Mesenchymal stem cell (in vitro differentiated cells and primary cell): ENCODE data around the gene TMCO6.

ENCODE experiments used
- DNase-seq: peaks from one replicate; pipeline ENCODE4 v3.0.0-alpha.2; 2013
- H2AFZ ChIP-seq: one replicate; pipeline ENCODE4 v1.6.1; 2013; ENCODE audit warnings: low read depth, mild to moderate bottlenecking, control low read depth, inconsistent platforms, low read length, moderate library complexity
- H2AK5ac ChIP-seq: 2 replicates; pipeline ENCODE4 v1.6.1; 2013; ENCODE audit warnings: low read length, moderate library complexity, mild to moderate bottlenecking, inconsistent platforms; ENCODE audit not compliant: severe bottlenecking
- H2BK120ac ChIP-seq: one replicate; pipeline ENCODE4 v1.6.1; 2013; ENCODE audit warnings: low read depth, mild to moderate bottlenecking, inconsistent platforms, low read length, moderate library complexity
- H2BK12ac ChIP-seq, 2 experiments: one replicate each; pipeline ENCODE4 v1.6.1; 2013; ENCODE audit warnings: inconsistent platforms in 2 of 2, low read length in 2 of 2, mild to moderate bottlenecking in 2 of 2, moderate library complexity in 2 of 2, control low read depth in 1 of 2
- H2BK15ac ChIP-seq: one replicate; pipeline ENCODE4 v1.6.1; 2013; ENCODE audit warnings: mild to moderate bottlenecking, low read depth, inconsistent platforms; ENCODE audit not compliant: poor library complexity, severe bottlenecking
- H2BK5ac ChIP-seq: 2 replicates; pipeline ENCODE4 v1.6.1; 2013; ENCODE audit warnings: low read depth, mild to moderate bottlenecking, low read length, control low read depth, inconsistent platforms; ENCODE audit not compliant: poor library complexity, severe bottlenecking
- H3K14ac ChIP-seq, 2 experiments: one replicate each; pipeline ENCODE4 v1.6.1; 2013; ENCODE audit warnings: inconsistent platforms in 2 of 2, low read length in 2 of 2, control low read depth in 1 of 2, mild to moderate bottlenecking in 1 of 2, moderate library complexity in 1 of 2
- H3K18ac ChIP-seq, 2 experiments: one replicate each; pipeline ENCODE4 v1.6.1; 2013; ENCODE audit warnings: inconsistent platforms in 2 of 2, low read length in 2 of 2, control low read depth in 1 of 2, low read depth in 1 of 2, mild to moderate bottlenecking in 1 of 2
- H3K23ac ChIP-seq, 2 experiments: one replicate each; pipeline ENCODE4 v1.6.1; 2013; ENCODE audit warnings: inconsistent platforms in 2 of 2, low read length in 2 of 2, mild to moderate bottlenecking in 2 of 2, moderate library complexity in 2 of 2, control low read depth in 1 of 2
- H3K27ac ChIP-seq: 2 replicates; pipeline ENCODE4 v1.5.1; 2013; ENCODE audit warnings: mild to moderate bottlenecking, moderate library complexity, low read length, control low read depth, inconsistent platforms; ENCODE audit not compliant: poor library complexity, severe bottlenecking
- H3K27me3 ChIP-seq, 2 experiments: 2 replicates each; pipeline versions ENCODE4 v1.6.1 to v1.7.0; 2013; ENCODE audit warnings: low read length in 2 of 2, mild to moderate bottlenecking in 2 of 2, moderate library complexity in 2 of 2, control low read depth in 1 of 2, inconsistent platforms in 1 of 2; ENCODE audit not compliant: control insufficient read depth in 1 of 2, insufficient read depth in 1 of 2
- H3K36me3 ChIP-seq, 2 experiments: 2 replicates each; pipeline versions ENCODE4 v1.6.1 to v1.7.0; 2013; ENCODE audit warnings: low read length in 2 of 2, control low read depth in 1 of 2, inconsistent platforms in 1 of 2, low read depth in 1 of 2, mild to moderate bottlenecking in 1 of 2; ENCODE audit not compliant: insufficient read depth in 2 of 2, control insufficient read depth in 1 of 2
- H3K4ac ChIP-seq, 2 experiments: one replicate each; pipeline ENCODE4 v1.6.1; 2013; ENCODE audit warnings: inconsistent platforms in 2 of 2, low read length in 2 of 2, mild to moderate bottlenecking in 2 of 2, moderate library complexity in 2 of 2, control low read depth in 1 of 2, low read depth in 1 of 2
- H3K4me1 ChIP-seq: 2 replicates; pipeline ENCODE4 v1.6.1; 2013; ENCODE audit warnings: low read depth, low read length, control low read depth; ENCODE audit not compliant: control insufficient read depth, insufficient read depth
- H3K4me2 ChIP-seq: 2 replicates; pipeline ENCODE4 v1.6.1; 2013; ENCODE audit warnings: low read length, mild to moderate bottlenecking, inconsistent platforms; ENCODE audit not compliant: poor library complexity, severe bottlenecking
- H3K4me3 ChIP-seq, 2 experiments: 2 replicates each; pipeline versions ENCODE4 v1.5.1 to v1.7.0; 2013; ENCODE audit warnings: low read length in 2 of 2, mild to moderate bottlenecking in 2 of 2, control low read depth in 1 of 2, low read depth in 1 of 2; ENCODE audit not compliant: insufficient read depth in 1 of 2
- H3K79me1 ChIP-seq: replicated peaks from 2 replicates; pipeline ENCODE4 v1.6.1; 2013; ENCODE audit warnings: mild to moderate bottlenecking, control low read depth, low read length, inconsistent platforms; ENCODE audit not compliant: poor library complexity, severe bottlenecking
- H3K9ac ChIP-seq: 2 replicates; pipeline ENCODE4 v1.7.0; 2013; ENCODE audit warnings: mild to moderate bottlenecking, low read length, moderate library complexity
- H3K9me3 ChIP-seq: 2 replicates; pipeline ENCODE4 v1.7.0; 2013; ENCODE audit warnings: mild to moderate bottlenecking, low read length; ENCODE audit not compliant: control insufficient read depth
- H4K8ac ChIP-seq: one replicate; pipeline ENCODE4 v1.6.1; 2013; ENCODE audit warnings: inconsistent platforms, mild to moderate bottlenecking, low read length, moderate library complexity
- H4K91ac ChIP-seq: one replicate; pipeline ENCODE4 v1.6.1; 2013; ENCODE audit warnings: mild to moderate bottlenecking, low read length, inconsistent platforms
- WGBS: methylation state at CpG from one replicate; pipeline ENCODE4 v1.1.7; 2013; ENCODE audit warnings: mixed read lengths; 5-methylcytosine and 5-hydroxymethylcytosine counted together

TMCO6 gene

DNA sequence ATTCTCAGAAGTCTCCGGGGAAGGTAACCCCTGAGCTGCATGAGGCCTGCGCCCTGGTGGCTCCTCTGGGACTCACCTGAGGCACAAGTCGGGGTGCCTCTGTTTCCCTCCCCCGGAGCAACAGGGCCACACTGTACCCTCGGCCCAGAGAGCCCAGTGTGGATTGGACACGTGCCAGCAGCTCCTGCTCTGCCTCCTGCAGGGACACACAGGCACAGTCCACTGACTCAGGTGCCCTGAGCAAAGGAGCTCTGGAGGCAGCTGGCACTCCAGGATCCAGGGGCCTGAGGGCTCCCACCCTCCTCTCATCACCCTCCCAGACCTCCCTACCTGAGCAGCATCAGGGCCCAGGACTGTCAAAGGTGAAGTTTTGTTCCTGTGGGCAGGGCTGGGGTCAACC is 45.1 kb upstream of the TMCO6 start:
- H3K4me1 ChIP-seq = peaks cover 2% of the 10 kb centered on the region
- H2BK120ac ChIP-seq = no peak overlapping the region
- no peak overlapping the region for H4K8ac ChIP-seq
- H2BK15ac ChIP-seq = no peak overlapping the region
- no peaks in the 10 kb centered on the region for H3K79me1 ChIP-seq
- DNase-seq = no peak
- H3K4me2 ChIP-seq = no peak overlapping the region
- no peak overlapping the region for H3K18ac ChIP-seq
- H2AFZ ChIP-seq = no peak overlapping the region
- H3K27ac ChIP-seq = no peak overlapping the region
- WGBS = 70% methylated on average over 6 of the region's 6 CpGs
- H3K4ac ChIP-seq = no peak overlapping the region
- H3K27me3 ChIP-seq = peaks cover 0 to 13% of the 10 kb centered on the region in 2 experiments
- H2AK5ac ChIP-seq = no peak overlapping the region
- no peak overlapping the region for H3K23ac ChIP-seq
- no peaks in the 10 kb centered on the region for H3K9me3 ChIP-seq
- H2BK5ac ChIP-seq = no peak overlapping the region
- H4K91ac ChIP-seq = peak overlapping the region; percentile 54
- H3K36me3 ChIP-seq = no peaks in the 10 kb centered on the region
- H2BK12ac ChIP-seq = no peak overlapping the region
- H3K4me3 ChIP-seq = no peak overlapping the region
- H3K9ac ChIP-seq = no peak overlapping the region
- H3K14ac ChIP-seq = no peak overlapping the region

DNA sequence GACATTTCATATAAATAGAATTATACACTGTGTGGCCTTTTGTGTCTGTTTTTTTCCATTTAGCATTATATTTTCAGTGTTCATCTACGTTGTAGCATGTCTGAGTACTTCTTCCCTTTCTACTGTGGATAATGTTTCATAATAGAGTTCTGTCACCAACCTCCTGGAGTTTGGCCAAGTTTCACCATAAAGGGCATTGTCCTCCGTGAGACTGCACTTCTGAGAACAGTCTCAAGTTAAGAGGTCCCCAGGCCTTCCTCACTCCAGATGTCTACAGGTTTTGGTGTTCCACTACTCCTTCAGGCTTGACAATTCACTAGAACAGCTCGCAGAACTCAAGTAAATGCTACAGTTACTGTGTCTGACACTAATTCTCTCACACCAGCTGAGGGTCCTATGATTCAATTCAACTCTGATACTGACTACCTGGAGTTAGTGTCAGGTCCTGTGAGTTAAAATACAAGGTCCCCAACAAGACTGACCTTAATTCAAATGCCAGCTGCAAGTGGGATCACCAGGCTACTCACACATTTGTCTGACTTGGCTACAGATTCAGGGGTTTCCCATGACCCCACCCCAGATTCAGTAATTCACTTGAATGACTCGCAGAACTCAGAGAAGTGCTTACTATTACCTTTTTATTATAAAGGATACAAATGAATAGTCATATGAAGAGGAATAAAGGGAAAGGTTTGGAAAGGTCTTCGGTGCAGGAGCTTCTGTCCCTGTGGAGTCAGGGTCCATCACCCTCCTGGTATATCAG is 43.5 kb upstream of the TMCO6 start:
- Histone ChIP-seq H4K91ac (no peak overlapping the region), H2AK5ac (no peak overlapping the region), H2BK120ac (no peak overlapping the region), H3K27me3 (peaks cover 0 to 13% of the 10 kb centered on the region in 2 experiments), H4K8ac (no peak overlapping the region), H3K14ac (no peak overlapping the region), H2AFZ (no peak overlapping the region), H3K4ac (no peak overlapping the region), H3K9ac (no peak overlapping the region), H3K4me3 (no peak overlapping the region), H3K27ac (no peak overlapping the region), H3K79me1 (no peaks in the 10 kb centered on the region), H3K4me1 (peaks cover 2% of the 10 kb centered on the region), H2BK15ac (no peak overlapping the region), H3K4me2 (no peak overlapping the region), H3K36me3 (no peaks in the 10 kb centered on the region), H2BK12ac (no peak overlapping the region), H3K9me3 (no peaks in the 10 kb centered on the region), H3K23ac (no peak overlapping the region), H3K18ac (no peak overlapping the region), H2BK5ac (no peak overlapping the region)
- no peak for DNase-seq
- WGBS = 82% methylated on average over 4 of the region's 5 CpGs

DNA sequence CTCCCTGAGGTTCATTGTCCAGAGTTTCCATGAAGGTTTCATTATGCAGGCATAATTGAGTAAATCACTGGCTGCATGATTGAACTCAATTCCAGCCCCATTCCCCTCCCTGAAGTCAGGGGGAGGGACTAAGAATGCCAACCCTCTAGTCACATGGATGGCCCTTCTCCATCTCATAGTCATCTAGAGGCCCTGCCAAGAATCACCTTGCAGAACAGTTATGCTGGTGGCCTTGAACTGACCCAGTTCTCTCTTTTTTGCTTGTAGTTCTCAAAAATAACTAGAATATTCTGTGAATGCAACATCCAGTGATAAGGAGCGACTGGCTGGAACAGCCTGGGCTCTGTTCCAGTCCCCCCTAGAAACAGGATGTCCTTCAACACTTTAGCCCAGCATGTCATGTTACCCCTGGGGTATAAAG is 42.9 kb upstream of the TMCO6 start:
- Histone ChIP-seq H3K36me3 (no peaks in the 10 kb centered on the region), H3K27ac (no peak overlapping the region), H2BK15ac (no peak overlapping the region), H3K23ac (no peak overlapping the region), H2BK120ac (no peak overlapping the region), H3K9me3 (no peaks in the 10 kb centered on the region), H3K79me1 (no peaks in the 10 kb centered on the region), H2BK5ac (no peak overlapping the region), H4K8ac (no peak overlapping the region), H2AK5ac (no peak overlapping the region), H4K91ac (no peak overlapping the region), H3K4ac (no peak overlapping the region), H3K9ac (no peak overlapping the region), H3K27me3 (peaks cover 0 to 13% of the 10 kb centered on the region in 2 experiments), H3K14ac (no peak overlapping the region), H2BK12ac (no peak overlapping the region), H3K4me2 (no peak overlapping the region), H3K4me1 (peaks cover 2% of the 10 kb centered on the region), H2AFZ (no peak overlapping the region), H3K18ac (no peak overlapping the region), H3K4me3 (no peak overlapping the region)
- WGBS = 66% methylated on average over 1 of the region's 1 CpG
- no peak for DNase-seq

DNA sequence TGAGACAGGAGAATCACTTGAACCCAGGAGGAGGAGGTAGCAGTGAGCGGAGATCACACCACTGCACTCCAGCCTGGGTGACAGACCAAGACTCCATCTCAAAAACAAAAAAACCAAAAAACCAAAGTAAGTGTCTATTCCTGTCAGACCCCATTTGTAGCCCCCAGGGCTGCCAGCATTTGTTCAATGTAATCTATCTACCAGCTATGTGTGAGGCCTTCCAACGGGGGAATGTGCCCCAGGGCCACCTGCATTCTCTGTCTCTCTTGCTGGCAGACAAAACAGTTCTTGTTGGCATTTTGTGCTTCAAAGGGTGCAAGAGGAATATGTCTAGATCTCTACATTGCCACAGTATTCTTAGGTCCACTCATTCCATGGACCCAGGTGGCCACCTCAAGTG is 40.4 kb upstream of the TMCO6 start:
- WGBS = 75% methylated on average over 2 of the region's 2 CpGs

More for the DNA sequence above, 40.4 kb upstream of the TMCO6 start:
- no peaks in the 10 kb centered on the region for H3K79me1 ChIP-seq
- no peak overlapping the region for H3K4me3 ChIP-seq
- H2BK5ac ChIP-seq = no peak overlapping the region
- H3K23ac ChIP-seq = no peak overlapping the region
- no peak overlapping the region for H3K9ac ChIP-seq
- no peak overlapping the region for H2AK5ac ChIP-seq
- H3K27ac ChIP-seq = no peak overlapping the region
- no peak overlapping the region for H4K91ac ChIP-seq
- H3K4ac ChIP-seq = no peak overlapping the region
- H2AFZ ChIP-seq = no peak overlapping the region
- no peak overlapping the region for H4K8ac ChIP-seq
- H3K14ac ChIP-seq = no peak overlapping the region
- no peaks in the 10 kb centered on the region for H3K4me1 ChIP-seq
- no peak for DNase-seq
- peaks cover 0 to 13% of the 10 kb centered on the region in 2 experiments for H3K27me3 ChIP-seq
- H2BK15ac ChIP-seq = no peak overlapping the region
- H3K4me2 ChIP-seq = no peak overlapping the region
- H3K18ac ChIP-seq = no peak overlapping the region
- no peak overlapping the region for H2BK12ac ChIP-seq
- H3K36me3 ChIP-seq = no peaks in the 10 kb centered on the region
- no peaks in the 10 kb centered on the region for H3K9me3 ChIP-seq
- no peak overlapping the region for H2BK120ac ChIP-seq
